K562 (cell line): ENCODE measurements around the gene PRKAR1B. TPM values are rescaled to one million over a fixed set of nuclear protein-coding genes. Genes with fewer than 3 reads are reported as not detected.

Experiments used
- ATAC-seq: fragments of 200-7000 bp; cut with Tn5 transposase; 3 replicates; pipeline ENCODE4 v1.9.1; 2020; ENCODE audit warnings: moderate library complexity
- BruUV-seq: library from RNA; stranded (reverse); fragments of 400-500 nt; replicated peaks from 2 replicates; lab custom pipeline; 2021; lab: Mats Ljungman, UMichigan
- CTCF ChIA-PET: fragments of 300-600 bp; formaldehyde crosslinking; extraction: SDS; loops from one replicate; lab custom pipeline; 2021; ENCODE audit warnings: low intra/inter-chr PET ratio; lab: Yijun Ruan, JAX
- POLR2A ChIA-PET: fragments of 300-600, 350-650 bp; sonication (Branson Sonifier 250); formaldehyde crosslinking; extraction: SDS; loops from one replicate; lab custom pipeline; 2021; ENCODE audit warnings: antibody characterized with exemption, inconsistent platforms; lab: Yijun Ruan, JAX
- DNase-seq, 4 experiments: peaks; one replicate each; pipeline versions ENCODE4 v3.0.0 to v3.0.0-alpha.2; 2011 to 2018; ENCODE audit warnings: low spot score in 3 of 4, mixed read lengths in 3 of 4; ENCODE audit errors: extremely low read depth in 1 of 4
- FAIRE-seq: peaks from 2 replicates; lab custom pipeline; 2011; peaks lifted over from hg19 to GRCh38; lab: Jason Lieb, UNC
- H2AFZ ChIP-seq: 2 replicates; pipeline ENCODE4 v1.6.0; 2011; ENCODE audit warnings: low read depth, low read length, control low read depth, inconsistent platforms
- H3K27ac ChIP-seq: fragments of 200-600 bp; 3 replicates; pipeline ENCODE4 v1.8.0; 2011; ENCODE audit warnings: low read depth, mild to moderate bottlenecking, control low read depth, inconsistent platforms, low read length, moderate library complexity, mixed read lengths; ENCODE audit errors: extremely low read depth
- H3K27me3 ChIP-seq, 2 experiments: fragments of 300-600 bp in 1 of 2; 2 replicates in 1 of 2; 3 replicates in 1 of 2; pipeline versions ENCODE4 v1.6.0 to v1.8.0; 2011; ENCODE audit warnings: inconsistent platforms in 2 of 2, low read length in 2 of 2, mild to moderate bottlenecking in 1 of 2, mixed read lengths in 1 of 2, moderate library complexity in 1 of 2; ENCODE audit not compliant: control insufficient read depth in 2 of 2, insufficient read depth in 2 of 2
- H3K36me3 ChIP-seq: fragments of 300-600 bp; 3 replicates; pipeline ENCODE4 v1.8.0; 2011; ENCODE audit warnings: mild to moderate bottlenecking, low read length, inconsistent platforms; ENCODE audit not compliant: control insufficient read depth, insufficient read depth
- H3K4me1 ChIP-seq, 2 experiments: fragments of 200-600 bp in 1 of 2; replicated peaks in 1 of 2; 2 replicates in 1 of 2; 3 replicates in 1 of 2; pipeline versions ENCODE4 v1.5.1 to v1.8.0; 2011; ENCODE audit warnings: inconsistent platforms in 2 of 2, low read length in 2 of 2, mild to moderate bottlenecking in 1 of 2, mixed read lengths in 1 of 2, moderate library complexity in 1 of 2; ENCODE audit not compliant: control insufficient read depth in 2 of 2, insufficient read depth in 2 of 2
- H3K4me2 ChIP-seq: 2 replicates; pipeline ENCODE4 v1.6.1; 2011; ENCODE audit warnings: low read length, control low read depth, inconsistent platforms, mixed read lengths; ENCODE audit not compliant: insufficient read depth
- H3K4me3 ChIP-seq: fragments of 200-600 bp; sonication (generic), shearing (Covaris generic); 2 replicates; pipeline ENCODE4 v1.5.1; 2016; ENCODE audit warnings: control low read depth, inconsistent platforms
- H3K79me2 ChIP-seq: fragments of 200-600 bp; 3 replicates; pipeline ENCODE4 v1.8.0; 2011; ENCODE audit warnings: low read length, inconsistent platforms; ENCODE audit not compliant: control insufficient read depth, insufficient read depth
- H3K9ac ChIP-seq, 2 experiments: 2 replicates each; pipeline versions ENCODE4 v1.6.0 to v1.6.1; 2011; ENCODE audit warnings: low read depth in 2 of 2, low read length in 2 of 2, control low read depth in 1 of 2, inconsistent platforms in 1 of 2, mild to moderate bottlenecking in 1 of 2, mixed read lengths in 1 of 2; ENCODE audit not compliant: insufficient read depth in 1 of 2
- H3K9me1 ChIP-seq: one replicate; pipeline ENCODE4 v1.6.0; 2011; ENCODE audit warnings: inconsistent platforms, mild to moderate bottlenecking, low read length, moderate library complexity; ENCODE audit not compliant: control insufficient read depth, insufficient read depth
- H3K9me3 ChIP-seq: replicated peaks from 2 replicates; pipeline ENCODE4 v1.5.1; 2011; ENCODE audit warnings: low read depth, low read length, inconsistent platforms; ENCODE audit not compliant: control insufficient read depth, insufficient read depth
- H4K20me1 ChIP-seq: replicated peaks from 2 replicates; pipeline ENCODE4 v1.6.1; 2011; ENCODE audit warnings: low read length, inconsistent platforms, mixed read lengths; ENCODE audit not compliant: control insufficient read depth, insufficient read depth
- FOXA1 ChIP-seq: fragments of 450-650 bp; IDR thresholded peaks from 2 replicates; pipeline ENCODE4 v1.6.1; 2016; ENCODE audit warnings: mild to moderate bottlenecking, borderline replicate concordance
- FOXJ3 ChIP-seq: sonication (generic); formaldehyde crosslinking; IDR thresholded peaks from 2 replicates; pipeline ENCODE4 v1.4.0; 2020; ENCODE audit warnings: mild to moderate bottlenecking, missing genetic modification reagents
- GATAD2A ChIP-seq: fragments of 450-650 bp; IDR thresholded peaks from 2 replicates; pipeline ENCODE4 v1.6.1; 2017
- JUN ChIP-seq, 2 experiments: sonication (generic) in 1 of 2; formaldehyde crosslinking in 1 of 2; IDR thresholded peaks; 2 replicates each; pipeline versions ENCODE4 v1.6.1 to v1.8.0; 2012 to 2022; ENCODE audit warnings: borderline replicate concordance in 2 of 2, mild to moderate bottlenecking in 2 of 2, improper control_type of control experiment in 1 of 2, low read depth in 1 of 2, low read length in 1 of 2, missing genetic modification reagents in 1 of 2
- KLF6 ChIP-seq: fragments of 250-450 bp; sonication (Bioruptor Pico); IDR thresholded peaks from 2 replicates; pipeline ENCODE4 v1.4.0; 2020; ENCODE audit warnings: mild to moderate bottlenecking, moderate library complexity, borderline replicate concordance
- MCM5 ChIP-seq: fragments of 450-650 bp; IDR thresholded peaks from 2 replicates; pipeline ENCODE4 v1.6.1; 2016; ENCODE audit warnings: low read depth
- NCOA6 ChIP-seq: fragments of 450-650 bp; IDR thresholded peaks from 2 replicates; pipeline ENCODE4 v1.6.1; 2017; ENCODE audit warnings: mild to moderate bottlenecking
- U2AF1 ChIP-seq: fragments of 200-400 bp; formaldehyde crosslinking; optimal IDR thresholded peaks from 2 replicates; pipeline ENCODE3; 2017; ENCODE audit warnings: mild to moderate bottlenecking, low read depth, low read length, moderate library complexity
- ZFP30 ChIP-seq: fragments of 250-450 bp; sonication (Bioruptor Pico); IDR thresholded peaks from 2 replicates; pipeline ENCODE4 v1.8.0; 2022; ENCODE audit warnings: moderate library complexity, mild to moderate bottlenecking, inconsistent platforms, borderline replicate concordance
- ZKSCAN3 ChIP-seq: fragments of 250-450 bp; sonication (Bioruptor Pico); IDR thresholded peaks from 2 replicates; pipeline ENCODE4 v1.4.0; 2020
- WGBS: fragments of 100-300 bp; shearing (Covaris generic); methylation state at CpG from one replicate; pipeline ENCODE4 v1.1.6; 2016; ENCODE audit warnings: low coverage, mixed read lengths; ENCODE audit not compliant: insufficient coverage; ENCODE audit errors: missing lambda C conversion rate; 5-methylcytosine and 5-hydroxymethylcytosine counted together
- in situ Hi-C: fragments of 300-500 bp; cut with MboI; formaldehyde crosslinking; loops from 4 replicates; pipeline ENCODE4 v1.15.0; 2018; ENCODE audit warnings: inconsistent platforms, mixed read lengths
- intact Hi-C: fragments of 100-400 bp; cut with micrococcal nuclease; formaldehyde crosslinking; loops from 2 replicates; pipeline ENCODE4 v1.14.2; 2022
- polyA plus RNA-seq, 8 experiments: library from polyadenylated mRNA; depleted of rRNA in 4 of 8; stranded (reverse) in 5 of 8; unstranded in 3 of 8; fragments of >200 nt; fragmentation: Nextera tagmentation in 2 of 8; fragmentation: Illumina TruSeq in 1 of 8; extraction: Ambion mirVana in 2 of 8; extraction: Trizol in 1 of 8; gene quantifications; 2 replicates each; pipeline versions ENCODE4 v1.2.1 to v1.2.3, GENCODE V29; 2011 to 2014; ENCODE audit warnings: inconsistent platforms in 1 of 8, missing spikeins in 1 of 8
- total RNA-seq, 7 experiments: library from RNA; depleted of rRNA in 6 of 7; stranded (reverse); fragments of >200 nt in 6 of 7; fragmentation: Illumina TruSeq in 2 of 7; extraction: Trizol in 2 of 7; gene quantifications; 2 replicates each; pipeline versions ENCODE4 v1.2.1 to v1.2.3, GENCODE V29; 2011 to 2021; ENCODE audit warnings: low replicate concordance in 1 of 7
- TF ChIP-seq, protein P1 (sequence below): fragments of 450-650 bp; IDR thresholded peaks from 2 replicates; pipeline ENCODE4 v1.6.1; 2017; ENCODE audit warnings: antibody characterized with exemption, mild to moderate bottlenecking
- TF ChIP-seq, protein P2 (sequence below): sonication (generic); formaldehyde crosslinking; IDR thresholded peaks from 2 replicates; pipeline ENCODE4 v1.4.0; 2020; ENCODE audit warnings: mild to moderate bottlenecking, missing genetic modification reagents

Gene PRKAR1B
- total and polyA plus RNA-seq, 9 of the 15 experiments (the other 6 are each of a cell fraction or from before 2014, with no cell fraction given), result 0.99 to 30.5 (median 12.7) TPM

GRCh38 chr7:555551-556160 lies 171.4 kb downstream of the PRKAR1B start:
- no peak for DNase-seq
- no peaks in the 10 kb centered on the region for H4K20me1 ChIP-seq
- H3K4me1 ChIP-seq, result peaks cover 0 to 14% of the 10 kb centered on the region in 2 experiments; a peak in 2 of 5 replicates
- no TSS peak for BruUV-seq
- in situ Hi-C loops, result no loop called here
- H3K9me1 ChIP-seq, result no peaks in the 10 kb centered on the region
- no peaks in the 10 kb centered on the region for H3K27me3 ChIP-seq
- no peaks in the 10 kb centered on the region; the same call in 1 of the 2 replicates for H3K9me3 ChIP-seq
- H3K9ac ChIP-seq, result no peak overlapping the region
- no peak for TF ChIP-seq FOXJ3 (CRISPR knock-in tag)
- no peak for TF ChIP-seq ZKSCAN3 (CRISPR knock-in tag)
- TF ChIP-seq, protein P1, sequence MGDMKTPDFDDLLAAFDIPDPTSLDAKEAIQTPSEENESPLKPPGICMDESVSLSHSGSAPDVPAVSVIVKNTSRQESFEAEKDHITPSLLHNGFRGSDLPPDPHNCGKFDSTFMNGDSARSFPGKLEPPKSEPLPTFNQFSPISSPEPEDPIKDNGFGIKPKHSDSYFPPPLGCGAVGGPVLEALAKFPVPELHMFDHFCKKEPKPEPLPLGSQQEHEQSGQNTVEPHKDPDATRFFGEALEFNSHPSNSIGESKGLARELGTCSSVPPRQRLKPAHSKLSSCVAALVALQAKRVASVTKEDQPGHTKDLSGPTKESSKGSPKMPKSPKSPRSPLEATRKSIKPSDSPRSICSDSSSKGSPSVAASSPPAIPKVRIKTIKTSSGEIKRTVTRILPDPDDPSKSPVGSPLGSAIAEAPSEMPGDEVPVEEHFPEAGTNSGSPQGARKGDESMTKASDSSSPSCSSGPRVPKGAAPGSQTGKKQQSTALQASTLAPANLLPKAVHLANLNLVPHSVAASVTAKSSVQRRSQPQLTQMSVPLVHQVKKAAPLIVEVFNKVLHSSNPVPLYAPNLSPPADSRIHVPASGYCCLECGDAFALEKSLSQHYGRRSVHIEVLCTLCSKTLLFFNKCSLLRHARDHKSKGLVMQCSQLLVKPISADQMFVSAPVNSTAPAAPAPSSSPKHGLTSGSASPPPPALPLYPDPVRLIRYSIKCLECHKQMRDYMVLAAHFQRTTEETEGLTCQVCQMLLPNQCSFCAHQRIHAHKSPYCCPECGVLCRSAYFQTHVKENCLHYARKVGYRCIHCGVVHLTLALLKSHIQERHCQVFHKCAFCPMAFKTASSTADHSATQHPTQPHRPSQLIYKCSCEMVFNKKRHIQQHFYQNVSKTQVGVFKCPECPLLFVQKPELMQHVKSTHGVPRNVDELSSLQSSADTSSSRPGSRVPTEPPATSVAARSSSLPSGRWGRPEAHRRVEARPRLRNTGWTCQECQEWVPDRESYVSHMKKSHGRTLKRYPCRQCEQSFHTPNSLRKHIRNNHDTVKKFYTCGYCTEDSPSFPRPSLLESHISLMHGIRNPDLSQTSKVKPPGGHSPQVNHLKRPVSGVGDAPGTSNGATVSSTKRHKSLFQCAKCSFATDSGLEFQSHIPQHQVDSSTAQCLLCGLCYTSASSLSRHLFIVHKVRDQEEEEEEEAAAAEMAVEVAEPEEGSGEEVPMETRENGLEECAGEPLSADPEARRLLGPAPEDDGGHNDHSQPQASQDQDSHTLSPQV, result no peak
- no peak for TF ChIP-seq U2AF1
- TF ChIP-seq FOXA1, result no peak
- no peak for TF ChIP-seq NCOA6
- TF ChIP-seq, protein P2, sequence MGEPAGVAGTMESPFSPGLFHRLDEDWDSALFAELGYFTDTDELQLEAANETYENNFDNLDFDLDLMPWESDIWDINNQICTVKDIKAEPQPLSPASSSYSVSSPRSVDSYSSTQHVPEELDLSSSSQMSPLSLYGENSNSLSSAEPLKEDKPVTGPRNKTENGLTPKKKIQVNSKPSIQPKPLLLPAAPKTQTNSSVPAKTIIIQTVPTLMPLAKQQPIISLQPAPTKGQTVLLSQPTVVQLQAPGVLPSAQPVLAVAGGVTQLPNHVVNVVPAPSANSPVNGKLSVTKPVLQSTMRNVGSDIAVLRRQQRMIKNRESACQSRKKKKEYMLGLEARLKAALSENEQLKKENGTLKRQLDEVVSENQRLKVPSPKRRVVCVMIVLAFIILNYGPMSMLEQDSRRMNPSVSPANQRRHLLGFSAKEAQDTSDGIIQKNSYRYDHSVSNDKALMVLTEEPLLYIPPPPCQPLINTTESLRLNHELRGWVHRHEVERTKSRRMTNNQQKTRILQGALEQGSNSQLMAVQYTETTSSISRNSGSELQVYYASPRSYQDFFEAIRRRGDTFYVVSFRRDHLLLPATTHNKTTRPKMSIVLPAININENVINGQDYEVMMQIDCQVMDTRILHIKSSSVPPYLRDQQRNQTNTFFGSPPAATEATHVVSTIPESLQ, result no peak
- no peak for TF ChIP-seq JUN (IDR thresholded peaks at IDR 0.05; ENCODE audit: borderline replicate concordance, low read depth, low read length)
- TF ChIP-seq JUN (CRISPR knock-in tag; IDR thresholded peaks at IDR 0.05; ENCODE audit: borderline replicate concordance), result no peak
- TF ChIP-seq KLF6 (CRISPR knock-in tag), result no peak
- no peak for TF ChIP-seq ZFP30
- TF ChIP-seq GATAD2A, result no peak
- no peak for TF ChIP-seq MCM5
- TF ChIP-seq, all 486 proteins: peak for 0
- Histone ChIP-seq H3K4me3 (no peak overlapping the region), H3K4me2 (no peak overlapping the region), H2AFZ (no peak overlapping the region), H3K79me2 (no peaks in the 10 kb centered on the region), H3K27ac (no peak overlapping the region), H3K36me3 (no peaks in the 10 kb centered on the region)
- ChIA-PET CTCF (no interaction called here), POLR2A (no interaction called here)
- FAIRE-seq (no peak), ATAC-seq (no peak)
- intact Hi-C loops, result no loop called here
- 80% methylated on average over 14 of the region's 18 CpGs for WGBS
